ENCODE measurements around the gene SRRM4.

Gene SRRM4

GRCh38 chr12:119036878-119037825, 55.8 kb downstream of the SRRM4 start:
- Histone ChIP-seq H3K4me3 (ENCODE audit: low read depth, low read length) (no peak overlapping the region), H3K9me3 (ENCODE audit: control insufficient read depth, insufficient read depth, low read length) (no peaks in the 10 kb centered on the region), H3K9ac (ENCODE audit: low read depth, low read length) (no peak overlapping the region), H3K4me1 (ENCODE audit: control insufficient read depth, insufficient read depth, low read length) (no peaks in the 10 kb centered on the region; the same call in 1 of the 2 replicates), H3K27me3 (ENCODE audit: control insufficient read depth, insufficient read depth, low read length) (no peaks in the 10 kb centered on the region), H3K27ac (ENCODE audit: low read depth, low read length) (no peak overlapping the region), H3K36me3 (ENCODE audit: control insufficient read depth, insufficient read depth, low read length) (no peaks in the 10 kb centered on the region)

- Histone ChIP-seq H3K4me3 (ENCODE audit: low read depth, low read length) (no peak overlapping the region), H3K27me3 (ENCODE audit: control insufficient read depth, insufficient read depth, low read length) (no peaks in the 10 kb centered on the region), H3K27ac (ENCODE audit: low read depth, low read length) (no peak overlapping the region), H3K4me1 (ENCODE audit: control insufficient read depth, insufficient read depth, low read length) (no peaks in the 10 kb centered on the region), H3K9me3 (ENCODE audit: control insufficient read depth, insufficient read depth, low read length) (no peaks in the 10 kb centered on the region), H3K9ac (ENCODE audit: low read depth, low read length) (no peak overlapping the region), H3K36me3 (ENCODE audit: control insufficient read depth, insufficient read depth, low read length) (no peaks in the 10 kb centered on the region)
Measured at GRCh38 chr12:119044094-119044493, 62.8 kb downstream of the SRRM4 start.

GRCh38 chr12:119047641-119048040, 66.3 kb downstream of the SRRM4 start:
- Histone ChIP-seq H3K36me3 (ENCODE audit: control insufficient read depth, insufficient read depth, low read length) (no peaks in the 10 kb centered on the region), H3K9ac (ENCODE audit: low read depth, low read length) (no peak overlapping the region), H3K4me3 (ENCODE audit: low read depth, low read length) (no peak overlapping the region), H3K27ac (ENCODE audit: low read depth, low read length) (no peak overlapping the region), H3K9me3 (ENCODE audit: control insufficient read depth, insufficient read depth, low read length) (no peaks in the 10 kb centered on the region), H3K4me1 (ENCODE audit: control insufficient read depth, insufficient read depth, low read length) (no peaks in the 10 kb centered on the region), H3K27me3 (ENCODE audit: control insufficient read depth, insufficient read depth, low read length) (no peaks in the 10 kb centered on the region)

GRCh38 chr12:119050663-119051062, 69.3 kb downstream of the SRRM4 start:
- H3K4me1 ChIP-seq (ENCODE audit: control insufficient read depth, insufficient read depth, low read length), result no peaks in the 10 kb centered on the region
- H3K27me3 ChIP-seq (ENCODE audit: control insufficient read depth, insufficient read depth, low read length), result no peaks in the 10 kb centered on the region
- H3K9ac ChIP-seq (ENCODE audit: low read depth, low read length), result no peak overlapping the region
- no peaks in the 10 kb centered on the region for H3K36me3 ChIP-seq (ENCODE audit: control insufficient read depth, insufficient read depth, low read length)
- no peak overlapping the region for H3K4me3 ChIP-seq (ENCODE audit: low read depth, low read length)
- no peaks in the 10 kb centered on the region for H3K9me3 ChIP-seq (ENCODE audit: control insufficient read depth, insufficient read depth, low read length)
- no peak overlapping the region for H3K27ac ChIP-seq (ENCODE audit: low read depth, low read length)

GRCh38 chr12:119051474-119051873, 70.1 kb downstream of the SRRM4 start:
- H3K36me3 ChIP-seq (ENCODE audit: control insufficient read depth, insufficient read depth, low read length), result no peaks in the 10 kb centered on the region
- no peaks in the 10 kb centered on the region; the same call in 1 of the 2 replicates for H3K27me3 ChIP-seq (ENCODE audit: control insufficient read depth, insufficient read depth, low read length)
- no peak overlapping the region for H3K27ac ChIP-seq (ENCODE audit: low read depth, low read length)
- H3K9me3 ChIP-seq (ENCODE audit: control insufficient read depth, insufficient read depth, low read length), result no peaks in the 10 kb centered on the region
- H3K4me3 ChIP-seq (ENCODE audit: low read depth, low read length), result no peak overlapping the region
- H3K9ac ChIP-seq (ENCODE audit: low read depth, low read length), result no peak overlapping the region
- H3K4me1 ChIP-seq (ENCODE audit: control insufficient read depth, insufficient read depth, low read length), result no peaks in the 10 kb centered on the region

GRCh38 chr12:119052001-119052400, 70.7 kb downstream of the SRRM4 start:
- Histone ChIP-seq H3K9me3 (ENCODE audit: control insufficient read depth, insufficient read depth, low read length) (no peaks in the 10 kb centered on the region), H3K4me1 (ENCODE audit: control insufficient read depth, insufficient read depth, low read length) (no peaks in the 10 kb centered on the region), H3K27me3 (ENCODE audit: control insufficient read depth, insufficient read depth, low read length) (no peaks in the 10 kb centered on the region; the same call in 1 of the 2 replicates), H3K9ac (ENCODE audit: low read depth, low read length) (no peak overlapping the region), H3K27ac (ENCODE audit: low read depth, low read length) (no peak overlapping the region), H3K4me3 (ENCODE audit: low read depth, low read length) (no peak overlapping the region), H3K36me3 (ENCODE audit: control insufficient read depth, insufficient read depth, low read length) (no peaks in the 10 kb centered on the region)

- no peak overlapping the region for H3K9ac ChIP-seq (ENCODE audit: low read depth, low read length)
- H3K4me3 ChIP-seq (ENCODE audit: low read depth, low read length), result no peak overlapping the region
- no peaks in the 10 kb centered on the region for H3K9me3 ChIP-seq (ENCODE audit: control insufficient read depth, insufficient read depth, low read length)
- H3K27ac ChIP-seq (ENCODE audit: low read depth, low read length), result no peak overlapping the region
- 0 out of 2 replicates have a peak, but pooled peaks cover 2% of the 10 kb centered on the region for H3K4me1 ChIP-seq (ENCODE audit: control insufficient read depth, insufficient read depth, low read length)
- no peaks in the 10 kb centered on the region for H3K36me3 ChIP-seq (ENCODE audit: control insufficient read depth, insufficient read depth, low read length)
- no peaks in the 10 kb centered on the region; the same call in 1 of the 2 replicates for H3K27me3 ChIP-seq (ENCODE audit: control insufficient read depth, insufficient read depth, low read length)
Measured at GRCh38 chr12:119055977-119056376, 74.6 kb downstream of the SRRM4 start.

- Histone ChIP-seq H3K27me3 (ENCODE audit: control insufficient read depth, insufficient read depth, low read length) (no peaks in the 10 kb centered on the region), H3K9me3 (ENCODE audit: control insufficient read depth, insufficient read depth, low read length) (no peaks in the 10 kb centered on the region), H3K9ac (ENCODE audit: low read depth, low read length) (no peak overlapping the region), H3K27ac (ENCODE audit: low read depth, low read length) (no peak overlapping the region), H3K4me1 (ENCODE audit: control insufficient read depth, insufficient read depth, low read length) (0 out of 2 replicates have a peak, but pooled peaks cover 7% of the 10 kb centered on the region), H3K4me3 (ENCODE audit: low read depth, low read length) (no peak overlapping the region), H3K36me3 (ENCODE audit: control insufficient read depth, insufficient read depth, low read length) (no peaks in the 10 kb centered on the region)
Measured at GRCh38 chr12:119060847-119061796, 79.8 kb downstream of the SRRM4 start.

GRCh38 chr12:119068129-119068856, 87.0 kb downstream of the SRRM4 start:
- no peak overlapping the region for H3K4me3 ChIP-seq (ENCODE audit: low read depth, low read length)
- H3K27me3 ChIP-seq (ENCODE audit: control insufficient read depth, insufficient read depth, low read length), result peaks cover 36% of the 10 kb centered on the region

GRCh38 chr12:119069147-119069642, 87.9 kb downstream of the SRRM4 start:
- Histone ChIP-seq H3K27me3 (ENCODE audit: control insufficient read depth, insufficient read depth, low read length) (peaks cover 36% of the 10 kb centered on the region), H3K27ac (ENCODE audit: low read depth, low read length) (no peak overlapping the region), H3K9ac (ENCODE audit: low read depth, low read length) (no peak overlapping the region), H3K4me3 (ENCODE audit: low read depth, low read length) (no peak overlapping the region), H3K9me3 (ENCODE audit: control insufficient read depth, insufficient read depth, low read length) (no peaks in the 10 kb centered on the region), H3K36me3 (ENCODE audit: control insufficient read depth, insufficient read depth, low read length) (no peaks in the 10 kb centered on the region), H3K4me1 (ENCODE audit: control insufficient read depth, insufficient read depth, low read length) (peaks cover 17% of the 10 kb centered on the region; the same call in 1 of the 2 replicates)

More at GRCh38 chr12:119068129-119068856, 87.0 kb downstream of the SRRM4 start:
- Histone ChIP-seq H3K9me3 (ENCODE audit: control insufficient read depth, insufficient read depth, low read length) (no peaks in the 10 kb centered on the region), H3K36me3 (ENCODE audit: control insufficient read depth, insufficient read depth, low read length) (no peaks in the 10 kb centered on the region), H3K4me1 (ENCODE audit: control insufficient read depth, insufficient read depth, low read length) (peaks cover 17% of the 10 kb centered on the region; the same call in 1 of the 2 replicates), H3K9ac (ENCODE audit: low read depth, low read length) (no peak overlapping the region), H3K27ac (ENCODE audit: low read depth, low read length) (peak overlapping the region; percentile 27)
